HCT116 (cell line): ENCODE measurements around the gene NGF. TPM values are rescaled to one million over a fixed set of nuclear protein-coding genes. Genes with fewer than 3 reads are reported as not detected.

Experiments
- ATAC-seq: fragments of 200-7000 bp; cut with Tn5 transposase; 2 replicates; pipeline ENCODE4 v1.9.1; 2020; ENCODE audit warnings: mild to moderate bottlenecking, moderate library complexity
- BruUV-seq: library from RNA; stranded (reverse); fragments of 400-500 nt; replicated peaks from 2 replicates; lab custom pipeline; 2021; lab: Mats Ljungman, UMichigan
- CTCF ChIA-PET: fragments of 300-600 bp; sonication (Branson Sonifier 250); formaldehyde crosslinking; loops from one replicate; lab custom pipeline; 2021; ENCODE audit warnings: antibody characterized with exemption; lab: Charles Lee
- POLR2A ChIA-PET: fragments of 300-600, 350-600 bp; sonication (Branson Sonifier 250); formaldehyde crosslinking; loops from one replicate; lab custom pipeline; 2021; ENCODE audit warnings: antibody characterized with exemption; lab: Charles Lee
- RAD21 ChIA-PET, 2 experiments: fragments of 300-600 bp; sonication (Branson Sonifier 250); formaldehyde crosslinking; loops; one replicate each; lab custom pipeline; 2023; ENCODE audit warnings: low total read pairs in 2 of 2; ENCODE audit not compliant: uncharacterized antibody in 2 of 2, unreplicated experiment in 2 of 2, low non-redundant PET in 1 of 2; lab: Charles Lee
- DNase-seq: peaks from one replicate; pipeline ENCODE4 v3.0.0-alpha.2; 2010; ENCODE audit warnings: low read depth, low spot score
- H2AFZ ChIP-seq: fragments of 200-600 bp; shearing (Covaris generic), sonication (generic); 2 replicates; pipeline ENCODE4 v1.6.1; 2017; ENCODE audit warnings: low read depth, mixed run types, mixed read lengths, antibody characterized with exemption, low read length; ENCODE audit not compliant: poor library complexity, severe bottlenecking
- H3K27ac ChIP-seq: 2 replicates; pipeline ENCODE4 v1.5.1; 2012; ENCODE audit warnings: low read depth, low read length
- H3K27me3 ChIP-seq: fragments of 200-600 bp; sonication (generic); 2 replicates; pipeline ENCODE4 v1.6.1; 2016; ENCODE audit warnings: mixed run types, low read length, mixed read lengths; ENCODE audit not compliant: insufficient read depth
- H3K36me3 ChIP-seq, 2 experiments: fragments of 200-500 bp in 1 of 2; fragments of 200-600 bp in 1 of 2; sonication (Bioruptor generic) in 1 of 2; sonication (generic) in 1 of 2; 2 replicates each; pipeline versions ENCODE4 v1.5.1 to v1.6.1; 2014 to 2016; ENCODE audit warnings: low read length in 2 of 2, inconsistent platforms in 1 of 2, mixed read lengths in 1 of 2, mixed run types in 1 of 2; ENCODE audit not compliant: insufficient read depth in 2 of 2, control insufficient read depth in 1 of 2
- H3K4me1 ChIP-seq, 2 experiments: fragments of 200-600 bp in 1 of 2; sonication (generic) in 1 of 2; 2 replicates each; pipeline versions ENCODE4 v1.5.1 to v1.6.1; 2012 to 2017; ENCODE audit warnings: low read length in 2 of 2, inconsistent platforms in 1 of 2, mild to moderate bottlenecking in 1 of 2, mixed read lengths in 1 of 2, mixed run types in 1 of 2, moderate library complexity in 1 of 2; ENCODE audit not compliant: insufficient read depth in 2 of 2, control insufficient read depth in 1 of 2
- H3K4me2 ChIP-seq: fragments of 200-600 bp; sonication (generic); 2 replicates; pipeline ENCODE4 v1.6.1; 2017; ENCODE audit warnings: mixed run types, low read length, mixed read lengths
- H3K4me3 ChIP-seq, 2 experiments: fragments of 200-600 bp in 1 of 2; sonication (generic) in 1 of 2; replicated peaks in 1 of 2; 2 replicates each; pipeline ENCODE4 v1.5.1; 2011 to 2016; ENCODE audit warnings: low read length in 2 of 2, control low read depth in 1 of 2, low read depth in 1 of 2, mild to moderate bottlenecking in 1 of 2, mixed read lengths in 1 of 2, mixed run types in 1 of 2
- H3K79me2 ChIP-seq: fragments of 200-600 bp; sonication (generic); 2 replicates; pipeline ENCODE4 v1.6.1; 2017; ENCODE audit warnings: mild to moderate bottlenecking, mixed run types, low read length, moderate library complexity, mixed read lengths; ENCODE audit not compliant: insufficient read depth
- H3K9ac ChIP-seq: fragments of 200-600 bp; sonication (generic); 2 replicates; pipeline ENCODE4 v1.6.1; 2016; ENCODE audit warnings: low read length, mixed read lengths
- H3K9me2 ChIP-seq: fragments of 200-600 bp; sonication (generic), shearing (Covaris generic); 2 replicates; pipeline ENCODE4 v1.6.1; 2017; ENCODE audit warnings: mixed run types, mild to moderate bottlenecking, moderate library complexity; ENCODE audit not compliant: insufficient read depth
- H3K9me3 ChIP-seq, 2 experiments: fragments of 200-500 bp in 1 of 2; fragments of 200-600 bp in 1 of 2; sonication (Bioruptor generic) in 1 of 2; sonication (generic) in 1 of 2; 2 replicates each; pipeline ENCODE4 v1.6.1; 2014 to 2017; ENCODE audit warnings: low read length in 2 of 2, mixed read lengths in 2 of 2, inconsistent platforms in 1 of 2, low read depth in 1 of 2, mild to moderate bottlenecking in 1 of 2, mixed run types in 1 of 2, moderate library complexity in 1 of 2; ENCODE audit not compliant: control insufficient read depth in 1 of 2, insufficient read depth in 1 of 2
- H4K20me1 ChIP-seq: fragments of 200-600 bp; sonication (generic), shearing (Covaris generic); 2 replicates; pipeline ENCODE4 v1.6.1; 2017; ENCODE audit warnings: mixed run types, mild to moderate bottlenecking, moderate library complexity; ENCODE audit not compliant: insufficient read depth
- CEBPB ChIP-seq: IDR thresholded peaks from 2 replicates; pipeline ENCODE4 v1.6.1; 2012; ENCODE audit warnings: low read depth
- EGR1 ChIP-seq: IDR thresholded peaks from 2 replicates; pipeline ENCODE4 v1.6.1; 2012; ENCODE audit warnings: low read depth
- ELF1 ChIP-seq: IDR thresholded peaks from 2 replicates; pipeline ENCODE4 v1.6.1; 2012; ENCODE audit warnings: low read depth, borderline replicate concordance
- EZH2 ChIP-seq: fragments of 200-600 bp; sonication (generic); IDR thresholded peaks from 2 replicates; pipeline ENCODE4 v1.6.1; 2017; ENCODE audit warnings: antibody characterized with exemption, mixed run types
- EZH2phosphoT487 ChIP-seq: fragments of 200-600 bp; IDR thresholded peaks from 2 replicates; pipeline ENCODE4 v1.6.1; 2018; ENCODE audit warnings: antibody characterized with exemption, borderline replicate concordance
- JUND ChIP-seq: IDR thresholded peaks from 2 replicates; pipeline ENCODE4 v1.6.1; 2012
- SIN3A ChIP-seq: IDR thresholded peaks from 2 replicates; pipeline ENCODE4 v1.6.1; 2012; ENCODE audit warnings: low read depth
- SRF ChIP-seq: IDR thresholded peaks from 2 replicates; pipeline ENCODE4 v1.6.1; 2012; ENCODE audit warnings: low read depth
- TCF7L2 ChIP-seq: IDR thresholded peaks from 2 replicates; pipeline ENCODE4 v1.7.0; 2011; ENCODE audit warnings: borderline replicate concordance, inconsistent platforms; ENCODE audit not compliant: insufficient read depth, insufficient read length; ENCODE audit errors: extremely low read depth
- intact Hi-C: fragments of 100-400 bp; cut with micrococcal nuclease; formaldehyde crosslinking; loops from 2 replicates; pipeline ENCODE4 v1.10.0; 2022
- total RNA-seq: library from RNA; stranded (reverse); gene quantifications from one replicate; pipeline ENCODE4 v1.2.1, GENCODE V29; 2021; ENCODE audit not compliant: unreplicated experiment
- TF ChIP-seq, protein P1 (sequence below), 3 experiments: fragments of 200-600 bp in 1 of 3; sonication (generic) in 1 of 3; IDR thresholded peaks in 2 of 3; conservative IDR thresholded peaks in 1 of 3; 2 replicates each; pipeline ENCODE4 v1.5.1; 2012 to 2017; ENCODE audit warnings: low read depth in 2 of 3, low read length in 2 of 3, antibody characterized with exemption in 1 of 3, borderline replicate concordance in 1 of 3, control low read depth in 1 of 3, mild to moderate bottlenecking in 1 of 3, mixed read lengths in 1 of 3, mixed run types in 1 of 3, moderate library complexity in 1 of 3; ENCODE audit not compliant: insufficient read depth in 1 of 3
- TF ChIP-seq, protein P2 (sequence below): IDR thresholded peaks from 2 replicates; pipeline ENCODE4 v1.6.1; 2012

The NGF gene
- total RNA-seq, 1 experiment from 2014 or later = not detected

DNA sequence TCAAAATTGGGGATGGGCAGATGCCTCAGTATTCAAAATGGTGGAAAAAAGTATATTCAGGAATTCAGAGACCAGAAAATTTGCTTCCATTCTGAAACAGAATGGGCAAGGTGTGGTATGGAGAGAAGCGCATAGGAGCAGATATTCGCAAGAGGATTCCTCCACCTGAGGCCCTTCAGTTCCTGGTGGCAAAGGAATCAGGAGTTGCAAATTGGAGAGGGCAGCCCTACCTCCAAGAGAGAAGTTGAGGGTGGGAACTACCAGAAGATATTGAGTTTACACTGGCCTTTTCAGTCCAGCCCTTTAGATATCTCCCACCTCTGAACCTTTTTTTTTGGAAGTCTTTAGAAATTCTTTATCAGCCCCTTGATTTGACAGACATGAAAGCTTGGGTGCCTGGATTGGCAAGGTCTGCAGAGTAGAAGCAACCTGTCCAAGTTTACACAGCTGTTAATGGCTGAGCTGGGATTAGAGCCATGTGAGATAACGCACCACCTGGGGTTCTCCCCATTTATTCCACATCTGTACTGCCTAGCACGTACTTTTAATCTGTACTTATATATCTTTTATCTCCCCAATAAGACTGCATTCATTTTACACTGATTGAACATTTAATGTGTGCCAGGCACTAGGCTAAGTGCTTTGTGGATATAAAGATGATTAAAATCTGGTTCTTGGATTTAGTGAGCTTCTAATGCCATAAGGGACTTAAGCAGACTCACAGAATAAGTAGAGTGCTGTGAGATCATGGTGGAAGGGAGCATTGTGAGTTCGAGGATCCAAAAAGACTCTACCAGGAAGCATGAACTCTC, 99.5 kb downstream of the NGF start:
- RAD21 ChIA-PET = no interaction called here
- H3K9ac ChIP-seq = no peak overlapping the region
- BruUV-seq = no TSS peak
- no peak overlapping the region for H3K27ac ChIP-seq
- H3K36me3 ChIP-seq = no peaks in the 10 kb centered on the region
- POLR2A ChIA-PET = no interaction called here
- TF ChIP-seq TCF7L2 (no peak), EGR1 (no peak), JUND (no peak), CEBPB (no peak), ELF1 (no peak), EZH2phosphoT487 (no peak), SRF (no peak), SIN3A (no peak), EZH2 (no peak)
- TF ChIP-seq, protein P1, sequence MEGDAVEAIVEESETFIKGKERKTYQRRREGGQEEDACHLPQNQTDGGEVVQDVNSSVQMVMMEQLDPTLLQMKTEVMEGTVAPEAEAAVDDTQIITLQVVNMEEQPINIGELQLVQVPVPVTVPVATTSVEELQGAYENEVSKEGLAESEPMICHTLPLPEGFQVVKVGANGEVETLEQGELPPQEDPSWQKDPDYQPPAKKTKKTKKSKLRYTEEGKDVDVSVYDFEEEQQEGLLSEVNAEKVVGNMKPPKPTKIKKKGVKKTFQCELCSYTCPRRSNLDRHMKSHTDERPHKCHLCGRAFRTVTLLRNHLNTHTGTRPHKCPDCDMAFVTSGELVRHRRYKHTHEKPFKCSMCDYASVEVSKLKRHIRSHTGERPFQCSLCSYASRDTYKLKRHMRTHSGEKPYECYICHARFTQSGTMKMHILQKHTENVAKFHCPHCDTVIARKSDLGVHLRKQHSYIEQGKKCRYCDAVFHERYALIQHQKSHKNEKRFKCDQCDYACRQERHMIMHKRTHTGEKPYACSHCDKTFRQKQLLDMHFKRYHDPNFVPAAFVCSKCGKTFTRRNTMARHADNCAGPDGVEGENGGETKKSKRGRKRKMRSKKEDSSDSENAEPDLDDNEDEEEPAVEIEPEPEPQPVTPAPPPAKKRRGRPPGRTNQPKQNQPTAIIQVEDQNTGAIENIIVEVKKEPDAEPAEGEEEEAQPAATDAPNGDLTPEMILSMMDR (IDR thresholded peaks at IDR 0.05 in 2 of 3, conservative IDR thresholded peaks at IDR 0.05 in 1 of 3; ENCODE audit: borderline replicate concordance in 1 of 3, insufficient read depth in 1 of 3, low read depth in 2 of 3, low read length in 2 of 3) = no peak
- TF ChIP-seq, protein P2, sequence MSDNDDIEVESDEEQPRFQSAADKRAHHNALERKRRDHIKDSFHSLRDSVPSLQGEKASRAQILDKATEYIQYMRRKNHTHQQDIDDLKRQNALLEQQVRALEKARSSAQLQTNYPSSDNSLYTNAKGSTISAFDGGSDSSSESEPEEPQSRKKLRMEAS = no peak
- DNase-seq = no peak
- no peaks in the 10 kb centered on the region for H3K9me2 ChIP-seq
- no peak overlapping the region for H3K4me3 ChIP-seq
- no peak for ATAC-seq
- no peaks in the 10 kb centered on the region for H4K20me1 ChIP-seq
- no peak overlapping the region for H3K4me2 ChIP-seq
- no peaks in the 10 kb centered on the region for H3K79me2 ChIP-seq
- intact Hi-C loops = no loop called here
- CTCF ChIA-PET = no interaction called here
- no peak overlapping the region for H2AFZ ChIP-seq
- no peaks in the 10 kb centered on the region for H3K9me3 ChIP-seq
- peaks cover 0 to 7% of the 10 kb centered on the region in 2 experiments; a peak in 1 of 4 replicates for H3K4me1 ChIP-seq
- H3K27me3 ChIP-seq = no peaks in the 10 kb centered on the region
